Measurements from ENCODE around the gene RFC2. TPM values are rescaled to one million over a fixed set of nuclear protein-coding genes. Genes with fewer than 3 reads are reported as not detected.

Gene RFC2
- total RNA-seq, 2 donors from 2014 or later = 6.0 to 8.5 TPM

DNA sequence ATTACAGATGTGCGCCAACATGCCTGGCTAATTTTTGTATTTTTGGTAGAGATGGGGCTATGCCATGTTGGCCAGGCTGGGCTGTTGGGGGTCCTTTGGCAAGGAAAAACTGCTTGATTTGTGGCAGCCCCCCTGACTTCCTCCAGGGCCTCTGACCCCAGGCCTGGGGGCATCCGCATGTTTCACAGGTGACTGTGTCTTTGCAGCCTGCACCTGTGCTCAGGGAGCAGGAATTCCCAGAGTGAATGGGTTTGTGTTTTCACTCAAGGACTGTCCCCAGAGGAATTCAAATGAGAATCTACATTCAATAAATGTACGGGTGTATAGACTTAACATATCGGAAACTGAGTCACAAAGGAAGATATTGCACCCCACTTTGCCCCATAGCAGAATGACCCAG, 23.4 kb upstream of the RFC2 start:
- no peak for DNase-seq (ENCODE audit: low spot score)
- TF ChIP-seq, protein P1, sequence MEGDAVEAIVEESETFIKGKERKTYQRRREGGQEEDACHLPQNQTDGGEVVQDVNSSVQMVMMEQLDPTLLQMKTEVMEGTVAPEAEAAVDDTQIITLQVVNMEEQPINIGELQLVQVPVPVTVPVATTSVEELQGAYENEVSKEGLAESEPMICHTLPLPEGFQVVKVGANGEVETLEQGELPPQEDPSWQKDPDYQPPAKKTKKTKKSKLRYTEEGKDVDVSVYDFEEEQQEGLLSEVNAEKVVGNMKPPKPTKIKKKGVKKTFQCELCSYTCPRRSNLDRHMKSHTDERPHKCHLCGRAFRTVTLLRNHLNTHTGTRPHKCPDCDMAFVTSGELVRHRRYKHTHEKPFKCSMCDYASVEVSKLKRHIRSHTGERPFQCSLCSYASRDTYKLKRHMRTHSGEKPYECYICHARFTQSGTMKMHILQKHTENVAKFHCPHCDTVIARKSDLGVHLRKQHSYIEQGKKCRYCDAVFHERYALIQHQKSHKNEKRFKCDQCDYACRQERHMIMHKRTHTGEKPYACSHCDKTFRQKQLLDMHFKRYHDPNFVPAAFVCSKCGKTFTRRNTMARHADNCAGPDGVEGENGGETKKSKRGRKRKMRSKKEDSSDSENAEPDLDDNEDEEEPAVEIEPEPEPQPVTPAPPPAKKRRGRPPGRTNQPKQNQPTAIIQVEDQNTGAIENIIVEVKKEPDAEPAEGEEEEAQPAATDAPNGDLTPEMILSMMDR (IDR thresholded peaks at IDR 0.05) = no peak
- no peaks in the 10 kb centered on the region for H3K9me3 ChIP-seq
- H3K36me3 ChIP-seq = no peaks in the 10 kb centered on the region
- H3K27me3 ChIP-seq = no peaks in the 10 kb centered on the region
- H3K27ac ChIP-seq = no peak overlapping the region
- peaks cover 0 to 20% of the 10 kb centered on the region in 2 donors for H3K4me1 ChIP-seq
- no peak overlapping the region for H3K4me3 ChIP-seq

DNA sequence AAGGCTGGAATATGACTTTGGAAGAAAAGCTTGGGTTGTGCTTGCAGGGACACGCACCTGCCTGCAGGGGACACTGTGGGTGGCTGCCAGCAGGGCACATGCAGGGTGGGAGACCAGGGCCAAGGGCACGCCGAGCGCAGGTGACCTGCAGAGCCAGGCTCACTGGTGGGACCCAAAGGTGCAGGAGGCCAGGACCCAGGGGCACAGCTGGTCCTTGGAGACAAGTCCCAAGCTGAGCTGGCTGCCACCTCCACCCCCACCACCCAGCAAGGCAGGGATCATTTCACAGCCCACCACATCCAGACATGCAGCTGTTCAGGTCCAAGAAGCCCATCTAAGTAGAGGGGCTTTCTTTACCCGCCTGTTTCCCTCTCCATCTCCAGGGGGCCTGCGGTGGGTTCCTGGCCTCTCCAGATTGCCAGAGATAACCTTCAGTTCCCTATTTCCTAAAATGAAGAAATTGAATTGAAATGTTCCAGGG, 21.2 kb upstream of the RFC2 start:
- Histone ChIP-seq H3K4me1 (peaks cover 0 to 35% of the 10 kb centered on the region in 2 donors), H3K27ac (no peak overlapping the region), H3K4me3 (no peak overlapping the region), H3K36me3 (no peaks in the 10 kb centered on the region), H3K9me3 (no peaks in the 10 kb centered on the region), H3K27me3 (no peaks in the 10 kb centered on the region)
- TF ChIP-seq, protein P1 (IDR thresholded peaks at IDR 0.05) = peak; percentile 29 to 59
- no peak for DNase-seq (ENCODE audit: low spot score)

DNA sequence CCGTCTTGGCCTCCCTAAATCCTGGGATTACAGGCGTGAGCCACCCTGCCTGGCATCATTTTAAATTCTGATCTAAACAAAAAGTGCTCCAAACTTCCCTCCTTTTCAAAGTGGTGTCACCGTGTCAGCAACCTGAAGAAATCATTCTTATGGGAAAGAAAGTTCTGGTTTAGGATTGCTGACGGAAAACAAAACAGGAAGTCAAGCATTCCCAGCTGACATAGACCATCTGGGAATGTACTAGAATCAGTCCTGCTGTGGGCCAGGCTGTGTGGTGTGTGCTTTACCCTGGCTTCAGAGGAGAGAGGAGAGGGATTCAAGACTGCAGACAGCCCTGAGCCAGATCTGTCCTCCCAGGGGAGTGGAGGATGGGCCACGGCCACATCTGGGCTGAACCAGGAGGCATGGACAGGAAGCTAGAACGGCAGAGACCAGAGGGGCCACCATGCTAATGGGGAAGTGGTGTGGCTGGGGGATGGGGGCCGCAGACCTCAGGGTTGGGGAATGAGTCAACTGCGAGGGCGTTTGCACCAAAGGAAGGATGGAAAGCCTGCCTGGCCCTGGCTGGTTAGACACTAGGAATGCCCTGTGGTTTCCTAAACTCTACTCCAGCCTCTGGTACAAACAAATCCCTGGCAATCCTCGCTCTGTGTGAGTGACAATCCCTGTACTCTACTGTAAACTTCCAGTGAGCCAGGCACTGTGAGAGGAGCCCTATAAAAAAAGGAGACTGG, 18.3 kb upstream of the RFC2 start:
- DNase-seq (ENCODE audit: low spot score) = peak; percentile 74
- peak overlapping the region; percentile 78 to 79 for H3K27ac ChIP-seq
- H3K4me3 ChIP-seq = peak overlapping the region in 1 of 2 donors; percentile 9

DNA sequence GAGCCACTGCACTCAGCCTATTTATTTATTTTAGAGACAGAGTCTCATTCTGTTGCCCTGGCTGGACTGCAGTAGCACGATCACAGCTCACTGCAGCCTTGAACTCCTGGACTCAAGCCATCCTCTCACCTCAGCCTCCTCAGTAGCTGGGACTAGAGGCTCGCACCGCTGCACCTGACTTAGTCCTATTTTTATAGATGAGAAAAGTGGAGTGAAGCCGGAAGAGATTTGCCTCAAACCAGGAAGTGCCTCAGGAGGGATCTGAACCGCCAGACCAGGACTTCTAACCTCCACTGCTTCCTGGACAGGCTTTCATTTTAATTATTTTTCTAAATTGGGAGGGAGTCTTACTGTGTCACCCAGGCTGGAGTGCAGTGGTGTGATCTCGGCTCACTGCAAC, 17.5 kb upstream of the RFC2 start:
- Histone ChIP-seq H3K27ac (peak overlapping the region; percentile 78 to 79), H3K27me3 (no peaks in the 10 kb centered on the region), H3K4me3 (peak overlapping the region in 1 of 2 donors; percentile 9), H3K4me1 (peaks cover 0 to 27% of the 10 kb centered on the region in 2 donors), H3K36me3 (no peaks in the 10 kb centered on the region), H3K9me3 (no peaks in the 10 kb centered on the region)
- TF ChIP-seq, protein P1 (IDR thresholded peaks at IDR 0.05) = no peak
- DNase-seq (ENCODE audit: low spot score) = no peak

More for the DNA sequence above, 18.3 kb upstream of the RFC2 start:
- TF ChIP-seq, protein P1 (IDR thresholded peaks at IDR 0.05) = no peak
- Histone ChIP-seq H3K36me3 (no peaks in the 10 kb centered on the region), H3K4me1 (peaks cover 0 to 27% of the 10 kb centered on the region in 2 donors), H3K27me3 (no peaks in the 10 kb centered on the region), H3K9me3 (no peaks in the 10 kb centered on the region)

DNA sequence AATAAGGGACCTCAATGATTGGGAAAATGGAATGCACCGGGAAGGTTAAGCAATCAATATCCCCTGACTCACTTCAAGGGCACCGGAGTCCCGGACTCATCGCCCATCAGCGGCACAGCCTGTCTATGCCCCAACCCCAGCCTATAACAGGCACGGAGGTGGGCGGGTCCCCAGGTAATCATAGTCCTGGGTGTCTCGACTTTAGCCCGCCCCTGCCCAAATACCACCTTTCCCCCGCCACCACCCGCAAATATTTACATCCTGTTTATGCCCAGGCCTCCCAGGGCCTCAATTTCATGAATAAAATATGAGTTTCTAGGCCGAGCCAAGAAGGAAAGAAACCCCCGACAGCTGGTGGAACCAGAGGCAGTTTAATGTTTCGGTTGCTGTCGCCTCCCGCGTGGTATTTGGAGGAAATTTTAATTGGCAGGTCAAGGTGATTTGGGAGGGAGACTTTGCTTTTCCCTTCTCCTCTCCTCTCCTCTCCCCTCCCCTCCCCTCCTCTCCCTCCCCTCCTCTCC, 15.6 kb upstream of the RFC2 start:
- no peaks in the 10 kb centered on the region for H3K36me3 ChIP-seq
- peaks cover 0 to 27% of the 10 kb centered on the region in 2 donors for H3K4me1 ChIP-seq
- peak overlapping the region; percentile 48 to 61 for H3K4me3 ChIP-seq
- TF ChIP-seq, protein P1 (IDR thresholded peaks at IDR 0.05) = no peak
- H3K27me3 ChIP-seq = no peaks in the 10 kb centered on the region
- H3K27ac ChIP-seq = peak overlapping the region in 1 of 2 donors; percentile 52
- DNase-seq (ENCODE audit: low spot score) = no peak
- no peaks in the 10 kb centered on the region for H3K9me3 ChIP-seq
